K562 (cell line): Measurements from ENCODE around the gene PRRC2B. TPM values are rescaled to one million over a fixed set of nuclear protein-coding genes. Genes with fewer than 3 reads are reported as not detected.

Source experiments
- ATAC-seq: fragments of 200-7000 bp; cut with Tn5 transposase; 3 replicates; pipeline ENCODE4 v1.9.1; 2020; ENCODE audit warnings: moderate library complexity
- BruUV-seq: library from RNA; stranded (reverse); fragments of 400-500 nt; replicated peaks from 2 replicates; lab custom pipeline; 2021; lab: Mats Ljungman, UMichigan
- CTCF ChIA-PET: fragments of 300-600 bp; formaldehyde crosslinking; extraction: SDS; loops from one replicate; lab custom pipeline; 2021; ENCODE audit warnings: low intra/inter-chr PET ratio; lab: Yijun Ruan, JAX
- POLR2A ChIA-PET: fragments of 300-600, 350-650 bp; sonication (Branson Sonifier 250); formaldehyde crosslinking; extraction: SDS; loops from one replicate; lab custom pipeline; 2021; ENCODE audit warnings: antibody characterized with exemption, inconsistent platforms; lab: Yijun Ruan, JAX
- DNase-seq, 4 experiments: peaks; one replicate each; pipeline versions ENCODE4 v3.0.0 to v3.0.0-alpha.2; 2011 to 2018; ENCODE audit warnings: low spot score in 3 of 4, mixed read lengths in 3 of 4; ENCODE audit errors: extremely low read depth in 1 of 4
- FAIRE-seq: peaks from 2 replicates; lab custom pipeline; 2011; peaks lifted over from hg19 to GRCh38; lab: Jason Lieb, UNC
- H2AFZ ChIP-seq: 2 replicates; pipeline ENCODE4 v1.6.0; 2011; ENCODE audit warnings: low read depth, low read length, control low read depth, inconsistent platforms
- H3K27ac ChIP-seq: fragments of 200-600 bp; 3 replicates; pipeline ENCODE4 v1.8.0; 2011; ENCODE audit warnings: low read depth, mild to moderate bottlenecking, control low read depth, inconsistent platforms, low read length, moderate library complexity, mixed read lengths; ENCODE audit errors: extremely low read depth
- H3K27me3 ChIP-seq, 2 experiments: fragments of 300-600 bp in 1 of 2; 2 replicates in 1 of 2; 3 replicates in 1 of 2; pipeline versions ENCODE4 v1.6.0 to v1.8.0; 2011; ENCODE audit warnings: inconsistent platforms in 2 of 2, low read length in 2 of 2, mild to moderate bottlenecking in 1 of 2, mixed read lengths in 1 of 2, moderate library complexity in 1 of 2; ENCODE audit not compliant: control insufficient read depth in 2 of 2, insufficient read depth in 2 of 2
- H3K36me3 ChIP-seq: fragments of 300-600 bp; 3 replicates; pipeline ENCODE4 v1.8.0; 2011; ENCODE audit warnings: mild to moderate bottlenecking, low read length, inconsistent platforms; ENCODE audit not compliant: control insufficient read depth, insufficient read depth
- H3K4me1 ChIP-seq, 2 experiments: fragments of 200-600 bp in 1 of 2; replicated peaks in 1 of 2; 2 replicates in 1 of 2; 3 replicates in 1 of 2; pipeline versions ENCODE4 v1.5.1 to v1.8.0; 2011; ENCODE audit warnings: inconsistent platforms in 2 of 2, low read length in 2 of 2, mild to moderate bottlenecking in 1 of 2, mixed read lengths in 1 of 2, moderate library complexity in 1 of 2; ENCODE audit not compliant: control insufficient read depth in 2 of 2, insufficient read depth in 2 of 2
- H3K4me2 ChIP-seq: 2 replicates; pipeline ENCODE4 v1.6.1; 2011; ENCODE audit warnings: low read length, control low read depth, inconsistent platforms, mixed read lengths; ENCODE audit not compliant: insufficient read depth
- H3K4me3 ChIP-seq: fragments of 200-600 bp; sonication (generic), shearing (Covaris generic); 2 replicates; pipeline ENCODE4 v1.5.1; 2016; ENCODE audit warnings: control low read depth, inconsistent platforms
- H3K79me2 ChIP-seq: fragments of 200-600 bp; 3 replicates; pipeline ENCODE4 v1.8.0; 2011; ENCODE audit warnings: low read length, inconsistent platforms; ENCODE audit not compliant: control insufficient read depth, insufficient read depth
- H3K9ac ChIP-seq, 2 experiments: 2 replicates each; pipeline versions ENCODE4 v1.6.0 to v1.6.1; 2011; ENCODE audit warnings: low read depth in 2 of 2, low read length in 2 of 2, control low read depth in 1 of 2, inconsistent platforms in 1 of 2, mild to moderate bottlenecking in 1 of 2, mixed read lengths in 1 of 2; ENCODE audit not compliant: insufficient read depth in 1 of 2
- H3K9me1 ChIP-seq: one replicate; pipeline ENCODE4 v1.6.0; 2011; ENCODE audit warnings: inconsistent platforms, mild to moderate bottlenecking, low read length, moderate library complexity; ENCODE audit not compliant: control insufficient read depth, insufficient read depth
- H3K9me3 ChIP-seq: replicated peaks from 2 replicates; pipeline ENCODE4 v1.5.1; 2011; ENCODE audit warnings: low read depth, low read length, inconsistent platforms; ENCODE audit not compliant: control insufficient read depth, insufficient read depth
- H4K20me1 ChIP-seq: replicated peaks from 2 replicates; pipeline ENCODE4 v1.6.1; 2011; ENCODE audit warnings: low read length, inconsistent platforms, mixed read lengths; ENCODE audit not compliant: control insufficient read depth, insufficient read depth
- BCOR ChIP-seq: fragments of 450-650 bp; IDR thresholded peaks from 2 replicates; pipeline ENCODE4 v1.6.1; 2016
- WGBS: fragments of 100-300 bp; shearing (Covaris generic); methylation state at CpG from one replicate; pipeline ENCODE4 v1.1.6; 2016; ENCODE audit warnings: low coverage, mixed read lengths; ENCODE audit not compliant: insufficient coverage; ENCODE audit errors: missing lambda C conversion rate; 5-methylcytosine and 5-hydroxymethylcytosine counted together
- in situ Hi-C: fragments of 300-500 bp; cut with MboI; formaldehyde crosslinking; loops from 4 replicates; pipeline ENCODE4 v1.15.0; 2018; ENCODE audit warnings: inconsistent platforms, mixed read lengths
- intact Hi-C: fragments of 100-400 bp; cut with micrococcal nuclease; formaldehyde crosslinking; loops from 2 replicates; pipeline ENCODE4 v1.14.2; 2022
- polyA plus RNA-seq, 8 experiments: library from polyadenylated mRNA; depleted of rRNA in 4 of 8; stranded (reverse) in 5 of 8; unstranded in 3 of 8; fragments of >200 nt; fragmentation: Nextera tagmentation in 2 of 8; fragmentation: Illumina TruSeq in 1 of 8; extraction: Ambion mirVana in 2 of 8; extraction: Trizol in 1 of 8; gene quantifications; 2 replicates each; pipeline versions ENCODE4 v1.2.1 to v1.2.3, GENCODE V29; 2011 to 2014; ENCODE audit warnings: inconsistent platforms in 1 of 8, missing spikeins in 1 of 8
- total RNA-seq, 7 experiments: library from RNA; depleted of rRNA in 6 of 7; stranded (reverse); fragments of >200 nt in 6 of 7; fragmentation: Illumina TruSeq in 2 of 7; extraction: Trizol in 2 of 7; gene quantifications; 2 replicates each; pipeline versions ENCODE4 v1.2.1 to v1.2.3, GENCODE V29; 2011 to 2021; ENCODE audit warnings: low replicate concordance in 1 of 7
- TF ChIP-seq, protein P1 (sequence below): fragments of 450-650 bp; IDR thresholded peaks from 2 replicates; pipeline ENCODE4 v1.6.1; 2018; ENCODE audit not compliant: partially characterized antibody

PRRC2B gene
- total and polyA plus RNA-seq, 9 of the 15 experiments (the other 6 are each of a cell fraction or from before 2014, with no cell fraction given), result 0.34 to 125 (median 30.9) TPM

DNA sequence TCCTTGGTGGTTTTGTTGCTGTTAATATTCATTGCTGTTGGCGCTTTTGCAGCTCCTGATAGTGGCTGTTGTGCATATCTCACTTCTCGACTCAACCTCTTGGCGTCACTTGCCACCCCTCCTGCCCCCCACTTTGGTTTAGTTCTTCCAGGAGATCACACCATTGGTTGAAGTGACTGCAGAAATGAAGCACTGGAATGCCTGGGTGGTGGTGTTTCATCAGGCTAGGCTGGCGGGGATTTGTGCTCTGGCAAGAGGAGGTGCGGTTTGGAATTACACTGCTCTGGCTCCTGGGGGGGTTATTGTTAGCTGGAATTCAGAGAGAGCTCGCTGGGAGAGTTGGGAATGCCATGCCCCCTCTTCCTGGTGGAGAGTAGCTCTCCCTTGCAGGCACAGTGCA is 11.5 kb downstream of the PRRC2B start:
- Histone ChIP-seq H4K20me1 (peaks cover 75% of the 10 kb centered on the region), H3K36me3 (peaks cover 26% of the 10 kb centered on the region; the same call in 2 of the 3 replicates), H3K9me3 (no peaks in the 10 kb centered on the region), H3K9ac (peak overlapping the region in 1 of 2 experiments; percentile 29; a peak in 1 of 4 replicates), H3K4me3 (no peak overlapping the region), H3K27ac (no peak overlapping the region), H3K4me2 (no peak overlapping the region), H2AFZ (no peak overlapping the region), H3K4me1 (peaks cover 39 to 40% of the 10 kb centered on the region in 2 experiments; a peak in 4 of 5 replicates), H3K9me1 (peaks cover 13% of the 10 kb centered on the region), H3K79me2 (peaks cover 99% of the 10 kb centered on the region), H3K27me3 (no peaks in the 10 kb centered on the region)
- intact Hi-C loops, result loop anchor here (5.0 kb wide), 1 partner anchor 53 kb away; no protein-coding TSS in a partner anchor
- DNase-seq (peak; percentile 3 to 30 (median 17)), FAIRE-seq (no peak), ATAC-seq (no peak)
- in situ Hi-C loops, result no loop called here
- CTCF ChIA-PET, result no interaction called here
- WGBS, result 42% methylated on average over 5 of the region's 6 CpGs
- POLR2A ChIA-PET, result interaction anchor here (0.8 to 4.9 kb wide), 8 partner anchors 8 to 82 kb away, joined by 3 to 78 read pairs (median 4); no protein-coding TSS in a partner anchor
- TF ChIP-seq, protein P1, sequence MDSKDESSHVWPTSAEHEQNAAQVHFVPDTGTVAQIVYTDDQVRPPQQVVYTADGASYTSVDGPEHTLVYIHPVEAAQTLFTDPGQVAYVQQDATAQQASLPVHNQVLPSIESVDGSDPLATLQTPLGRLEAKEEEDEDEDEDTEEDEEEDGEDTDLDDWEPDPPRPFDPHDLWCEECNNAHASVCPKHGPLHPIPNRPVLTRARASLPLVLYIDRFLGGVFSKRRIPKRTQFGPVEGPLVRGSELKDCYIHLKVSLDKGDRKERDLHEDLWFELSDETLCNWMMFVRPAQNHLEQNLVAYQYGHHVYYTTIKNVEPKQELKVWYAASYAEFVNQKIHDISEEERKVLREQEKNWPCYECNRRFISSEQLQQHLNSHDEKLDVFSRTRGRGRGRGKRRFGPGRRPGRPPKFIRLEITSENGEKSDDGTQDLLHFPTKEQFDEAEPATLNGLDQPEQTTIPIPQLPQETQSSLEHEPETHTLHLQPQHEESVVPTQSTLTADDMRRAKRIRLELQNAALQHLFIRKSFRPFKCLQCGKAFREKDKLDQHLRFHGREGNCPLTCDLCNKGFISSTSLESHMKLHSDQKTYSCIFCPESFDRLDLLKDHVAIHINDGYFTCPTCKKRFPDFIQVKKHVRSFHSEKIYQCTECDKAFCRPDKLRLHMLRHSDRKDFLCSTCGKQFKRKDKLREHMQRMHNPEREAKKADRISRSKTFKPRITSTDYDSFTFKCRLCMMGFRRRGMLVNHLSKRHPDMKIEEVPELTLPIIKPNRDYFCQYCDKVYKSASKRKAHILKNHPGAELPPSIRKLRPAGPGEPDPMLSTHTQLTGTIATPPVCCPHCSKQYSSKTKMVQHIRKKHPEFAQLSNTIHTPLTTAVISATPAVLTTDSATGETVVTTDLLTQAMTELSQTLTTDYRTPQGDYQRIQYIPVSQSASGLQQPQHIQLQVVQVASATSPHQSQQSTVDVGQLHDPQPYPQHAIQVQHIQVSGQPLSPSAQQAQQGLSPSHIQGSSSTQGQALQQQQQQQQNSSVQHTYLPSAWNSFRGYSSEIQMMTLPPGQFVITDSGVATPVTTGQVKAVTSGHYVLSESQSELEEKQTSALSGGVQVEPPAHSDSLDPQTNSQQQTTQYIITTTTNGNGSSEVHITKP, result peak; percentile 20
- no peak for TF ChIP-seq BCOR
- no TSS peak for BruUV-seq
